Measurements from ENCODE around the gene WDR53. TPM values are rescaled to one million over a fixed set of nuclear protein-coding genes. Genes with fewer than 3 reads are reported as not detected.
"Not testable (repeated sequence)": the region's sequence is repeated elsewhere in the genome, so short reads cannot be mapped to it uniquely, and the experiment has no call there.

Gene WDR53
- total and polyA plus RNA-seq, 2 donors, result 5.7 to 13.2 TPM

DNA sequence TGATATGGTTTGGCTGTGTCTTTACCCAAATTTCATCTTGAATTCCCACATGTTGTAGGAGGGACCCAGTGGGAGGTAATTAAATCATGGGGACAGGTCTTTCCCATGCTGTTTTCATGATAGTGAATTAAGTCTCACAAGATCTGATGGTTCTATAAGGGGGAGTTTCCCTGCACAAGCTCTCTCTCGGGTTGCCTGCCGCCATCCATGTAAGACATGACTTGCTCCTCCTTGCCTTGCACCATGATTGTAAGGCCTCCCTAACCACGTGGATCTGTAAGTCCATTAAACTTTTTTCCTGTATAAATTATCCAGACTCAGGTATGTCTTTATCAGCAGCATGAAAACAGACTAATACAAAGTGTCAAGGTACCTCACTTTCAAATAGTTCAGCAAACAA is 18.2 kb downstream of the WDR53 start:
- not testable (repeated sequence) for H3K36me3 ChIP-seq (ENCODE audit: insufficient read depth); DNase-seq (ENCODE audit: extremely low spot score); H3K4me1 ChIP-seq (ENCODE audit: insufficient read depth); H3K27ac ChIP-seq (ENCODE audit: low read depth); H3K4me3 ChIP-seq (ENCODE audit: low read depth, low read length)
- WGBS, result 77% methylated on average over 3 of the region's 3 CpGs

DNA sequence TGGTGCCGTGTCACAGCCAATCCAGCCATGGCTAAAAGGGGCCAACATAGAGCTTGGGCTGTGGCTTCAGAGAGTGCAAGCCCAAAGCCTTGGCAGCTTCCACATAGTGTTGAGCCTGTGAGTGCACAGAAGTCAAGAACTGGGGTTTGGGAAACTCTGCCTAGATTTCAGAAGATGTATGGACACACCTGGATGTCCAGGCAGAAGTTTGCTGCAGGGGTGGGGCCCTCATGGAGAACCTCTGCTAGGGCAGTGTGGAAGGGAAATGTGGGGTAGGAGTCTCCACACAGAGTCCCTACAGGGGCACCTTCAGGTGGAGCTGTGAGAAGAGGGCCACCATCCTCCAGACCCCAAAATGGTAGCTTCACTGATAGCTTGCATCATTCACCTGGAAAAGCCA is 19.0 kb downstream of the WDR53 start:
- H3K4me1 ChIP-seq (ENCODE audit: insufficient read depth); DNase-seq (ENCODE audit: extremely low spot score): not testable (repeated sequence)

GRCh38 chr3:196547067-196547466 is 21.3 kb downstream of the WDR53 start:
- WGBS, result 94% methylated on average over 2 of the region's 2 CpGs
- H3K4me3 ChIP-seq (ENCODE audit: low read depth, low read length), result no peak overlapping the region
- no peaks in the 10 kb centered on the region for H3K4me1 ChIP-seq (ENCODE audit: insufficient read depth)
- no peaks in the 10 kb centered on the region for H3K36me3 ChIP-seq (ENCODE audit: insufficient read depth)
- no peak overlapping the region for H3K27ac ChIP-seq (ENCODE audit: low read depth)
- DNase-seq (ENCODE audit: extremely low spot score), result no peak

More for the DNA sequence above, 19.0 kb downstream of the WDR53 start:
- H3K4me3 ChIP-seq (ENCODE audit: low read depth, low read length); H3K27ac ChIP-seq (ENCODE audit: low read depth); H3K36me3 ChIP-seq (ENCODE audit: insufficient read depth): not testable (repeated sequence)
- WGBS, result 95% methylated on average over 1 of the region's 1 CpG

GRCh38 chr3:196546537-196546936 is 21.8 kb downstream of the WDR53 start:
- no peaks in the 10 kb centered on the region for H3K36me3 ChIP-seq (ENCODE audit: insufficient read depth)
- no peak overlapping the region for H3K27ac ChIP-seq (ENCODE audit: low read depth)
- no peak for DNase-seq (ENCODE audit: extremely low spot score)
- 80% methylated on average over 5 of the region's 5 CpGs for WGBS
- no peak overlapping the region for H3K4me3 ChIP-seq (ENCODE audit: low read depth, low read length)
- no peaks in the 10 kb centered on the region for H3K4me1 ChIP-seq (ENCODE audit: insufficient read depth)

GRCh38 chr3:196544491-196544992 is 23.8 kb downstream of the WDR53 start:
- H3K4me1 ChIP-seq (ENCODE audit: insufficient read depth), result no peaks in the 10 kb centered on the region
- H3K4me3 ChIP-seq (ENCODE audit: low read depth, low read length), result no peak overlapping the region
- H3K36me3 ChIP-seq (ENCODE audit: insufficient read depth), result no peaks in the 10 kb centered on the region
- H3K27ac ChIP-seq (ENCODE audit: low read depth), result no peak overlapping the region
- DNase-seq (ENCODE audit: extremely low spot score), result no peak
- WGBS, result 97% methylated on average over 2 of the region's 2 CpGs

GRCh38 chr3:196541684-196542445 is 26.5 kb downstream of the WDR53 start:
- Histone ChIP-seq H3K27ac (ENCODE audit: low read depth) (no peak overlapping the region), H3K36me3 (ENCODE audit: insufficient read depth) (no peaks in the 10 kb centered on the region), H3K4me1 (ENCODE audit: insufficient read depth) (no peaks in the 10 kb centered on the region), H3K4me3 (ENCODE audit: low read depth, low read length) (no peak overlapping the region)
- DNase-seq (ENCODE audit: extremely low spot score), result no peak
- WGBS, result 89% methylated on average over 6 of the region's 6 CpGs

DNA sequence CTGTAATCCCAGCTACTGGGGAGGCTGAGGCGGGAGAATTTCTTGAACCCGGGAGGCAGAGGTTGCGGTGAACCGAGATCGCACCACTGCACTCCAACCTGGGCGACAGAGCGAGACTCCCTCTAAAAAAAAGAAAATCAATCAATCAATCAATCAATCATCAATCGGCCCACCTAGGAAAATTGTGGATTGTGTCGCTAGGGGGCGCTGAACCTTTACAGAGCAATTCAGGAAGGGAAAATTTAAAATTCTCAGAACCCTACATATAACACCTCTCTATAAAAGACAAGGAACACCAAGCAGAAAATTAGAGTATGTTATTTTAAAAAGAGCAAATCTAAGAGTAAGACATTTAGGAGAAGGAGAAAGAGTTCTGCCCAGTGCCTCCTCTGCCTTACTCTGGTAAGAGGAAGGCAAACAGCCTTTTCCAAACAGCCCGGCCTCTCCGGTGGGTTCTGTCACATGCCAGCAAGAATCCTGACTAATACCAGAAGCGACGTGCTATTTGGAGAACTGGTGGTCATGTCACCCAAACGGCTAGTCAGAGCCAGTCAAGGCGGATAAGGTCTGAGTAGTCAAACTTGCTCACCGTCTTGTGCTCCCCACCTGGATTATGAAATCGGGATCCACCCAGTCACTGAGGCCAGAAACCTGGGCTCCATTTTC is 30.9 kb downstream of the WDR53 start:
- Histone ChIP-seq H3K4me1 (ENCODE audit: insufficient read depth) (no peaks in the 10 kb centered on the region), H3K4me3 (ENCODE audit: low read depth, low read length) (no peak overlapping the region), H3K36me3 (ENCODE audit: insufficient read depth) (no peaks in the 10 kb centered on the region), H3K27ac (ENCODE audit: low read depth) (no peak overlapping the region)
- no peak for DNase-seq (ENCODE audit: extremely low spot score)
- 46% methylated on average over 18 of the region's 18 CpGs for WGBS

DNA sequence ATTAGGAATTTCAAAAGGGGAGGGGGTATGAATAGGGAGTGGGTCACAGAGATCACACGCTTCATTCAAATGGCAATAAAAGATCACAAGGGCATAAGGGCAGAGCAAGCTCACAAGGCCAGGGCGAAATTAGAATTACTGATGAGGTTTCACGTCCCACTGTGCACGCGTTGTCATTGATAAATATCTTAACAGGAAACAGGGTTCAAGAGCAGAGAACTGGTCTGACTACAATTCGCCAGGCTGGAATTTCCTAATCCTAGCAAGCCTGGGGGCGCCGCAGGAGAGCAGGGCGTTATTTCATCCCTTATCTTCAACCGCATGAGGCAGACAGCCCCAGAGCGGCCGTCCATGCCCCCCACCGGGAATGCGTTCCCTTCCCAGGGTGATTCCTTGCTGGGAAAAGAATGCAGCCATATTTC is 35.1 kb downstream of the WDR53 start:
- no peak overlapping the region for H3K27ac ChIP-seq (ENCODE audit: low read depth)
- H3K4me3 ChIP-seq (ENCODE audit: low read depth, low read length), result no peak overlapping the region
- WGBS, result 21% methylated on average over 14 of the region's 14 CpGs
- no peaks in the 10 kb centered on the region for H3K36me3 ChIP-seq (ENCODE audit: insufficient read depth)
- H3K4me1 ChIP-seq (ENCODE audit: insufficient read depth), result no peaks in the 10 kb centered on the region
- DNase-seq (ENCODE audit: extremely low spot score), result no peak

DNA sequence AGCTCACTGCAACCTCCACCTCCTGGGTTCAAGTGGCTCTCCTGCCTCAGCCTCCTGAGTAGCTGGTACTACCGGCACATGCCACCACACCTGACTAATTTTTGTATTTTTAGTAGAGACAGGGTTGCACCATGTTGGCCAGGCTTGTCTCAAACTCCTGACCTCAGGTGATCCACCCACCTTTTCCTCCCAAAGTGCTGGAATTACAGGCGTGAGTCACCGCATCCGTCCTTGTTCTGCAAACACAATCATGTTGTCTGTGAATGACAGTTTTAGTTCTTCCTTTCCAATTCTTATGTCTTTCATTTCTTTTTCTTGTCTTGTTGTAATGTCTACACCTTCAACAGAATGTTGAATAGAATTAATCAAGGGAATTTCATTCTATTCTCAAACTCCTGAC is 36.9 kb downstream of the WDR53 start:
- 91% methylated on average over 4 of the region's 4 CpGs for WGBS
- Histone ChIP-seq H3K4me1 (ENCODE audit: insufficient read depth) (no peaks in the 10 kb centered on the region), H3K27ac (ENCODE audit: low read depth) (no peak overlapping the region), H3K4me3 (ENCODE audit: low read depth, low read length) (no peak overlapping the region), H3K36me3 (ENCODE audit: insufficient read depth) (no peaks in the 10 kb centered on the region)
- DNase-seq (ENCODE audit: extremely low spot score), result no peak

DNA sequence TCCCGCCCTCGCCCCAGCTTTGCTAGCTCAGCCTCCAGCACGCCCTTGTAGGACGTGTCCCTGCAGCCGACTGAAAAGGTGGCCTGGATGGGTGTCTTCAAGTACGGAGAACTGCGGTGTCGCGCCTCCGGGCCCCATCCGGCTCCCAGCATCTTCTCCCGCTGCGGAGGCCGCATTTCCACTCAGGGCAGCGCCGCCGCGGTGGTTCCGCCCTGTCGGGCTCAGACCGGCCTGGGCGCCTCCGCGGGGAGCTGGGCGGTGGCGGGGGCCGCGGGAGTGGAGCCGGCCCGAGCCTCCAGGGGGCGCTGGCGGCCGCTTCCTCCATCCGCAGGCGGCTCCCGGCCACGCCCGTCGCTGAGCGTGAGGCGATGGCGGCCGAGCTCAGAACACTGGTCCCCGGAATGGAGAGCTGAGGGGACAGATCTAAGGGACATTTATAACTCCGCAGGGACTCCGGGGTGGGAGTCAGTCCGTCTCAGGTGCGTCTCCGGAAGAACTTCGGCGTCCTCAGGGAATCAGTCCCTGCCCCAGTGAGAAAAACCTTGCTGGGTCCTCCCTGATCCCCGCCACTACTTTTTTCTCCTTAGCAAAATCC is 39.6 kb downstream of the WDR53 start:
- H3K36me3 ChIP-seq (ENCODE audit: insufficient read depth), result no peaks in the 10 kb centered on the region
- peak overlapping the region; percentile 17 for H3K4me3 ChIP-seq (ENCODE audit: low read depth, low read length)
- no peak overlapping the region for H3K27ac ChIP-seq (ENCODE audit: low read depth)
- no peaks in the 10 kb centered on the region for H3K4me1 ChIP-seq (ENCODE audit: insufficient read depth)
- DNase-seq (ENCODE audit: extremely low spot score), result no peak
- WGBS, result 3% methylated on average over 52 of the region's 52 CpGs

- Histone ChIP-seq H3K4me1 (ENCODE audit: insufficient read depth) (no peaks in the 10 kb centered on the region), H3K27ac (ENCODE audit: low read depth) (no peak overlapping the region)
- 83% methylated on average over 4 of the region's 4 CpGs for WGBS
Observed at GRCh38 chr3:196525141-196525540, 43.2 kb downstream of the WDR53 start.

GRCh38 chr3:196524527-196524926 is 43.8 kb downstream of the WDR53 start:
- H3K27ac ChIP-seq (ENCODE audit: low read depth), result no peak overlapping the region
- H3K36me3 ChIP-seq (ENCODE audit: insufficient read depth), result no peaks in the 10 kb centered on the region
- WGBS, result 56% methylated on average over 5 of the region's 5 CpGs
- H3K4me3 ChIP-seq (ENCODE audit: low read depth, low read length), result no peak overlapping the region
- DNase-seq (ENCODE audit: extremely low spot score), result no peak
- H3K4me1 ChIP-seq (ENCODE audit: insufficient read depth), result no peaks in the 10 kb centered on the region

More at GRCh38 chr3:196525141-196525540, 43.2 kb downstream of the WDR53 start:
- H3K4me3 ChIP-seq (ENCODE audit: low read depth, low read length), result no peak overlapping the region
- no peak for DNase-seq (ENCODE audit: extremely low spot score)
- no peaks in the 10 kb centered on the region for H3K36me3 ChIP-seq (ENCODE audit: insufficient read depth)

- no peak overlapping the region for H3K4me3 ChIP-seq (ENCODE audit: low read depth, low read length)
- no peaks in the 10 kb centered on the region for H3K4me1 ChIP-seq (ENCODE audit: insufficient read depth)
- WGBS, result 96% methylated on average over 4 of the region's 4 CpGs
- no peaks in the 10 kb centered on the region for H3K36me3 ChIP-seq (ENCODE audit: insufficient read depth)
- no peak overlapping the region for H3K27ac ChIP-seq (ENCODE audit: low read depth)
- DNase-seq (ENCODE audit: extremely low spot score), result no peak
Observed at GRCh38 chr3:196523841-196524240, 44.5 kb downstream of the WDR53 start.

GRCh38 chr3:196521291-196521690 is 47.1 kb downstream of the WDR53 start:
- not testable (repeated sequence) for H3K27ac ChIP-seq (ENCODE audit: low read depth); H3K36me3 ChIP-seq (ENCODE audit: insufficient read depth); H3K4me1 ChIP-seq (ENCODE audit: insufficient read depth); H3K4me3 ChIP-seq (ENCODE audit: low read depth, low read length); DNase-seq (ENCODE audit: extremely low spot score)
- 90% methylated on average over 12 of the region's 12 CpGs for WGBS

Measured in urinary bladder (tissue), 4 donors.